B cell (primary cell): ENCODE data around the gene LAMA2. TPM values are rescaled to one million over a fixed set of nuclear protein-coding genes. Genes with fewer than 3 reads are reported as not detected.

ENCODE experiments used
- ATAC-seq: fragments of 200-7000 bp; cut with Tn5 transposase; one replicate; pipeline ENCODE4 v1.10.0; 2021; ENCODE audit warnings: low read depth, mild to moderate bottlenecking, moderate number of reproducible peaks, moderate library complexity
- CTCF ChIA-PET: fragments of 350-600 bp; sonication (Branson Sonifier 250); formaldehyde crosslinking; loops from one replicate; lab custom pipeline; 2021; ENCODE audit warnings: antibody characterized with exemption, inconsistent platforms; lab: Charles Lee
- POLR2A ChIA-PET: fragments of 350-600 bp; sonication (Branson Sonifier 250); formaldehyde crosslinking; loops from one replicate; lab custom pipeline; 2021; ENCODE audit warnings: antibody characterized with exemption; lab: Charles Lee
- DNase-seq: peaks from one replicate; pipeline ENCODE4 v3.0.0; 2013
- H2AFZ ChIP-seq: 2 replicates; pipeline ENCODE4 v1.6.1; 2012; ENCODE audit warnings: mild to moderate bottlenecking, low read depth, low read length; ENCODE audit not compliant: insufficient read depth, poor library complexity, severe bottlenecking
- H3K27ac ChIP-seq, 2 donors: 1 replicate in 1 of 2; 2 replicates in 1 of 2; pipeline ENCODE4 v1.5.1; 2012 to 2013; ENCODE audit warnings: low read length in 2 of 2, mild to moderate bottlenecking in 2 of 2, moderate library complexity in 1 of 2
- H3K27me3 ChIP-seq, 4 experiments: fragments of 200-600 bp in 1 of 4; sonication (generic) in 1 of 4; replicated peaks in 1 of 4; 1 replicate in 2 of 4; 2 replicates in 2 of 4; pipeline versions ENCODE4 v1.6.1 to v1.7.0; 2013 to 2016; ENCODE audit warnings: low read length in 3 of 4, mild to moderate bottlenecking in 2 of 4, mixed read lengths in 1 of 4, moderate library complexity in 1 of 4; ENCODE audit not compliant: insufficient read depth in 4 of 4, control insufficient read depth in 3 of 4; ENCODE audit errors: control extremely low read depth in 1 of 4
- H3K36me3 ChIP-seq, 2 experiments: replicated peaks in 1 of 2; 1 replicate in 1 of 2; 2 replicates in 1 of 2; pipeline versions ENCODE4 v1.6.1 to v1.7.1; 2013; ENCODE audit warnings: low read length in 1 of 2; ENCODE audit not compliant: insufficient read depth in 2 of 2, control insufficient read depth in 1 of 2; ENCODE audit errors: control extremely low read depth in 1 of 2, extremely low read depth in 1 of 2
- H3K4me1 ChIP-seq, 2 donors: fragments of 200-600 bp in 1 of 2; sonication (generic) in 1 of 2; 1 replicate in 1 of 2; 2 replicates in 1 of 2; pipeline versions ENCODE4 v1.5.1 to v1.6.1; 2013 to 2017; ENCODE audit warnings: low read length in 2 of 2; ENCODE audit not compliant: control insufficient read depth in 2 of 2, insufficient read depth in 2 of 2
- H3K4me2 ChIP-seq: replicated peaks from 2 replicates; pipeline ENCODE3; 2012; ENCODE audit warnings: mild to moderate bottlenecking, low read depth, low read length; ENCODE audit not compliant: poor library complexity, severe bottlenecking
- H3K4me3 ChIP-seq, 5 experiments: fragments of 200-600 bp in 1 of 5; sonication (generic) in 1 of 5; 1 replicate in 3 of 5; 2 replicates in 2 of 5; pipeline versions ENCODE4 v1.5.1 to v1.7.0; 2011 to 2016; ENCODE audit warnings: low read length in 4 of 5, mild to moderate bottlenecking in 4 of 5, low read depth in 2 of 5, control low read depth in 1 of 5, moderate library complexity in 1 of 5; ENCODE audit not compliant: insufficient read depth in 1 of 5; ENCODE audit errors: control extremely low read depth in 1 of 5, extremely low read depth in 1 of 5
- H3K79me2 ChIP-seq: fragments of 200-600 bp; sonication (generic); one replicate; pipeline ENCODE4 v1.6.0; 2016; ENCODE audit warnings: low read length; ENCODE audit not compliant: control insufficient read depth, insufficient read depth
- H3K9ac ChIP-seq: fragments of 200-600 bp; sonication (generic); 2 replicates; pipeline ENCODE4 v1.6.1; 2017; ENCODE audit warnings: mild to moderate bottlenecking, low read length, moderate library complexity
- H3K9me3 ChIP-seq, 3 donors: one replicate each; pipeline versions ENCODE4 v1.6.1 to v1.7.1; 2013; ENCODE audit warnings: low read length in 2 of 3; ENCODE audit not compliant: control insufficient read depth in 2 of 3, insufficient read depth in 1 of 3; ENCODE audit errors: control extremely low read depth in 1 of 3
- H4K20me1 ChIP-seq: 2 replicates; pipeline ENCODE4 v1.6.0; 2012; ENCODE audit warnings: mild to moderate bottlenecking, low read length; ENCODE audit not compliant: insufficient read depth, control insufficient read depth, poor library complexity, severe bottlenecking
- H3K27ac Mint-ChIP-seq: one replicate; pipeline ENCODE4 v1.8.0; 2021; ENCODE audit warnings: mixed read lengths
- H3K27me3 Mint-ChIP-seq: one replicate; pipeline ENCODE4 v1.8.0; 2021; ENCODE audit warnings: mixed read lengths
- H3K4me1 Mint-ChIP-seq: one replicate; pipeline ENCODE4 v1.8.0; 2021; ENCODE audit warnings: mixed read lengths
- H3K4me3 Mint-ChIP-seq: one replicate; pipeline ENCODE4 v1.8.0; 2021; ENCODE audit warnings: mixed read lengths
- H3K9me3 Mint-ChIP-seq: one replicate; pipeline ENCODE4 v1.8.0; 2022; ENCODE audit warnings: mixed read lengths; ENCODE audit not compliant: insufficient read depth
- EZH2 ChIP-seq: IDR thresholded peaks from 2 replicates; pipeline ENCODE4 v1.6.1; 2012; ENCODE audit warnings: borderline replicate concordance, low read depth, mild to moderate bottlenecking, moderate library complexity, low read length; ENCODE audit not compliant: insufficient read depth, poor library complexity, severe bottlenecking
- WGBS: methylation state at CpG from one replicate; pipeline ENCODE4 v1.1.5; 2013; ENCODE audit warnings: missing lambda C conversion rate; ENCODE audit not compliant: insufficient coverage; 5-methylcytosine and 5-hydroxymethylcytosine counted together
- intact Hi-C: fragments of 100-400 bp; cut with micrococcal nuclease; formaldehyde crosslinking; loops from one replicate; pipeline ENCODE4 v1.10.0; 2022
- polyA plus RNA-seq: library from polyadenylated mRNA; depleted of rRNA; stranded (reverse); fragments of >200 nt; gene quantifications from 2 replicates; pipeline ENCODE4 v1.2.3, GENCODE V29; 2012
- total RNA-seq, 2 donors: library from RNA; stranded (reverse); fragments of 120-200 nt in 1 of 2; gene quantifications; 1 replicate in 1 of 2; 2 replicates in 1 of 2; pipeline versions ENCODE4 v1.2.3 to v1.2.4, GENCODE V29; 2013 to 2022
- TF ChIP-seq, protein P1 (sequence below): fragments of 200-600 bp; IDR thresholded peaks from one replicate; pipeline ENCODE4 v1.8.0; 2022; ENCODE audit warnings: antibody characterized with exemption, mild to moderate bottlenecking

LAMA2 gene
- total and polyA plus RNA-seq, 2 donors (not counting 1 experiment from before 2014, with no cell fraction given) = 0.16 TPM; not detected in 1

GRCh38 chr6:129320892-129321291 is 438.0 kb downstream of the LAMA2 start:
- ChIA-PET CTCF (no interaction called here), POLR2A (no interaction called here)
- Histone ChIP-seq H3K79me2 (no peaks in the 10 kb centered on the region), H3K27ac (no peak overlapping the region), H4K20me1 (no peaks in the 10 kb centered on the region), H3K9ac (no peak overlapping the region), H3K4me2 (no peak overlapping the region), H3K4me1 (no peaks in the 10 kb centered on the region), H2AFZ (no peak overlapping the region), H3K4me3 (no peak overlapping the region), H3K36me3 (no peaks in the 10 kb centered on the region), H3K9me3 (no peaks in the 10 kb centered on the region), H3K27me3 (no peaks in the 10 kb centered on the region)
- WGBS = no CpG with 5 or more reads among the region's 2 CpGs
- no peak for TF ChIP-seq EZH2
- TF ChIP-seq, protein P1, sequence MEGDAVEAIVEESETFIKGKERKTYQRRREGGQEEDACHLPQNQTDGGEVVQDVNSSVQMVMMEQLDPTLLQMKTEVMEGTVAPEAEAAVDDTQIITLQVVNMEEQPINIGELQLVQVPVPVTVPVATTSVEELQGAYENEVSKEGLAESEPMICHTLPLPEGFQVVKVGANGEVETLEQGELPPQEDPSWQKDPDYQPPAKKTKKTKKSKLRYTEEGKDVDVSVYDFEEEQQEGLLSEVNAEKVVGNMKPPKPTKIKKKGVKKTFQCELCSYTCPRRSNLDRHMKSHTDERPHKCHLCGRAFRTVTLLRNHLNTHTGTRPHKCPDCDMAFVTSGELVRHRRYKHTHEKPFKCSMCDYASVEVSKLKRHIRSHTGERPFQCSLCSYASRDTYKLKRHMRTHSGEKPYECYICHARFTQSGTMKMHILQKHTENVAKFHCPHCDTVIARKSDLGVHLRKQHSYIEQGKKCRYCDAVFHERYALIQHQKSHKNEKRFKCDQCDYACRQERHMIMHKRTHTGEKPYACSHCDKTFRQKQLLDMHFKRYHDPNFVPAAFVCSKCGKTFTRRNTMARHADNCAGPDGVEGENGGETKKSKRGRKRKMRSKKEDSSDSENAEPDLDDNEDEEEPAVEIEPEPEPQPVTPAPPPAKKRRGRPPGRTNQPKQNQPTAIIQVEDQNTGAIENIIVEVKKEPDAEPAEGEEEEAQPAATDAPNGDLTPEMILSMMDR = no peak
- no peak overlapping the region for H3K4me3 Mint-ChIP-seq
- DNase-seq (no peak), ATAC-seq (no peak)
- no peak overlapping the region for H3K27ac Mint-ChIP-seq
- H3K9me3 Mint-ChIP-seq = no peaks in the 10 kb centered on the region
- no peaks in the 10 kb centered on the region for H3K4me1 Mint-ChIP-seq
- intact Hi-C loops = no loop called here
- peaks cover 9% of the 10 kb centered on the region for H3K27me3 Mint-ChIP-seq

- Histone ChIP-seq H2AFZ (no peak overlapping the region), H4K20me1 (no peaks in the 10 kb centered on the region), H3K9ac (no peak overlapping the region), H3K4me1 (no peaks in the 10 kb centered on the region), H3K9me3 (no peaks in the 10 kb centered on the region), H3K27me3 (no peaks in the 10 kb centered on the region), H3K27ac (no peak overlapping the region), H3K79me2 (no peaks in the 10 kb centered on the region), H3K4me3 (no peak overlapping the region), H3K36me3 (no peaks in the 10 kb centered on the region), H3K4me2 (no peak overlapping the region)
- Mint-ChIP-seq H3K4me1 (no peaks in the 10 kb centered on the region), H3K9me3 (no peaks in the 10 kb centered on the region), H3K27me3 (peaks cover 9% of the 10 kb centered on the region), H3K27ac (no peak overlapping the region), H3K4me3 (no peak overlapping the region)
- no peak for ATAC-seq
- CTCF ChIA-PET = no interaction called here
- intact Hi-C loops = no loop called here
- 100% methylated on average over 1 of the region's 2 CpGs for WGBS
- POLR2A ChIA-PET = no interaction called here
- TF ChIP-seq, protein P1 = no peak
- TF ChIP-seq EZH2 = no peak
- DNase-seq = no peak
These were observed 438.4 kb downstream of the LAMA2 start for GRCh38 chr6:129321303-129321702.
